ENCODE results near the gene PCDHGA7. TPM values are rescaled to one million over a fixed set of nuclear protein-coding genes. Genes with fewer than 3 reads are reported as not detected.

The PCDHGA7 gene
- total and polyA plus RNA-seq, 2 donors (not counting 1 experiment from before 2014, with no cell fraction given): 0.49 to 1.8 TPM

- POLR2A ChIA-PET: interaction anchor here (0.7 kb wide), 1 partner anchor 469 kb away, joined by 5 read pairs; no protein-coding TSS in a partner anchor
- Histone ChIP-seq H4K20me1 (ENCODE audit: control insufficient read depth, insufficient read depth, low read length, poor library complexity, severe bottlenecking) (no peaks in the 10 kb centered on the region), H2AFZ (ENCODE audit: insufficient read depth, low read depth, low read length, poor library complexity, severe bottlenecking) (no peak overlapping the region), H3K4me3 (ENCODE audit: control extremely low read depth in 1 of 5, extremely low read depth in 1 of 5, insufficient read depth in 1 of 5, low read depth in 2 of 5, low read length in 4 of 5) (no peak overlapping the region), H3K27me3 (replicated peaks in 1 of 4; ENCODE audit: control extremely low read depth in 1 of 4, control insufficient read depth in 3 of 4, insufficient read depth in 4 of 4, low read length in 3 of 4) (peaks cover 0 to 75% (median 55%) of the 10 kb centered on the region in 4 experiments), H3K9me3 (ENCODE audit: control extremely low read depth in 1 of 3, control insufficient read depth in 2 of 3, insufficient read depth in 1 of 3, low read length in 2 of 3) (peaks cover 0 to 59% (median 20%) of the 10 kb centered on the region in 3 donors), H3K9ac (ENCODE audit: low read length) (no peak overlapping the region), H3K36me3 (replicated peaks in 1 of 2; ENCODE audit: control extremely low read depth in 1 of 2, control insufficient read depth in 1 of 2, extremely low read depth in 1 of 2, insufficient read depth in 2 of 2, low read length in 1 of 2) (no peaks in the 10 kb centered on the region), H3K4me1 (ENCODE audit: control insufficient read depth in 2 of 2, insufficient read depth in 2 of 2, low read length in 2 of 2) (peaks cover 11 to 15% of the 10 kb centered on the region in 2 donors), H3K79me2 (ENCODE audit: control insufficient read depth, insufficient read depth, low read length) (no peaks in the 10 kb centered on the region), H3K4me2 (replicated peaks; ENCODE audit: low read depth, low read length, poor library complexity, severe bottlenecking) (no peak overlapping the region), H3K27ac (ENCODE audit: low read length in 2 of 2) (no peak overlapping the region)
- peaks cover 63% of the 10 kb centered on the region for H3K27me3 Mint-ChIP-seq
- 46% methylated on average over 64 of the region's 64 CpGs for WGBS (ENCODE audit: insufficient coverage)
- ATAC-seq (ENCODE audit: low read depth) (no peak), DNase-seq (no peak)
- H3K27ac Mint-ChIP-seq: no peak overlapping the region
- TF ChIP-seq CTCF (IDR thresholded peaks at IDR 0.05): no peak
- TF ChIP-seq EZH2 (IDR thresholded peaks at IDR 0.05; ENCODE audit: borderline replicate concordance, insufficient read depth, low read depth, low read length, poor library complexity, severe bottlenecking): no peak
- H3K9me3 Mint-ChIP-seq (ENCODE audit: insufficient read depth): peaks cover 8% of the 10 kb centered on the region
- no peak overlapping the region for H3K4me3 Mint-ChIP-seq
- CTCF ChIA-PET: interaction anchor here (0.7 to 6.3 kb wide), 3 partner anchors 40 to 153 kb away, joined by 3 to 56 read pairs (median 3); partner anchors contain the start of gene PCDHGB3
- intact Hi-C loops (cut with micrococcal nuclease): loop anchor here (10.0 kb wide), 1 partner anchor 85 kb away; the partner anchor contains the start of gene TAF7
- H3K4me1 Mint-ChIP-seq: peaks cover 16% of the 10 kb centered on the region
These were observed 27.2 kb downstream of the PCDHGA7 start for GRCh38 chr5:141409598-141410306.

DNA sequence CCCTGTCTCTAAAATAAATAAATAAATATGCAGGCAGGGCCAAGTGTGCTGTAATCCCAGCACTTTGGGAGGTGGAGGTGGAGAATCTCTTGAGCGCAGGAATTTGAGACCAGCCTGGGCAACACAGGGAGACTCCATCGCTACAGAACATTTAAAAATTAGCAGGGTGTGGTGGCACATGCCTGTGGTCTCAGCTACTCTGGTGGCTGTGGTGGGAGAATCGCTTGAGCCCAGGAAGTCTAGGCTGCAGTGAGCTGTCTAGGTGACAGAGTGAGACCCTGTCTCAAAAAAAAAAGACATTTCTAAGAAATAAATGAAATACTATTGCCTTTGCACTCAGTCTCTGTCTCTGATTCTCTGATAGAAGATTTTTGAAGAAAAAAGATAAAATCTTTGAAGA is 29.0 kb downstream of the PCDHGA7 start:
- Histone ChIP-seq H2AFZ (ENCODE audit: insufficient read depth, low read depth, low read length, poor library complexity, severe bottlenecking) (no peak overlapping the region), H3K79me2 (ENCODE audit: control insufficient read depth, insufficient read depth, low read length) (no peaks in the 10 kb centered on the region), H3K27me3 (replicated peaks in 1 of 4; ENCODE audit: control extremely low read depth in 1 of 4, control insufficient read depth in 3 of 4, insufficient read depth in 4 of 4, low read length in 3 of 4) (peaks cover 0 to 70% (median 56%) of the 10 kb centered on the region in 4 experiments), H3K9me3 (ENCODE audit: control extremely low read depth in 1 of 3, control insufficient read depth in 2 of 3, insufficient read depth in 1 of 3, low read length in 2 of 3) (peaks cover 0 to 54% (median 20%) of the 10 kb centered on the region in 3 donors), H4K20me1 (ENCODE audit: control insufficient read depth, insufficient read depth, low read length, poor library complexity, severe bottlenecking) (no peaks in the 10 kb centered on the region), H3K9ac (ENCODE audit: low read length) (no peak overlapping the region), H3K27ac (ENCODE audit: low read length in 2 of 2) (no peak overlapping the region), H3K4me1 (ENCODE audit: control insufficient read depth in 2 of 2, insufficient read depth in 2 of 2, low read length in 2 of 2) (peaks cover 11 to 15% of the 10 kb centered on the region in 2 donors), H3K36me3 (replicated peaks in 1 of 2; ENCODE audit: control extremely low read depth in 1 of 2, control insufficient read depth in 1 of 2, extremely low read depth in 1 of 2, insufficient read depth in 2 of 2, low read length in 1 of 2) (no peaks in the 10 kb centered on the region), H3K4me3 (ENCODE audit: control extremely low read depth in 1 of 5, extremely low read depth in 1 of 5, insufficient read depth in 1 of 5, low read depth in 2 of 5, low read length in 4 of 5) (no peak overlapping the region), H3K4me2 (replicated peaks; ENCODE audit: low read depth, low read length, poor library complexity, severe bottlenecking) (no peak overlapping the region)
- Mint-ChIP-seq H3K9me3 (ENCODE audit: insufficient read depth) (peaks cover 8% of the 10 kb centered on the region), H3K27ac (no peak overlapping the region), H3K4me3 (no peak overlapping the region), H3K4me1 (peaks cover 16% of the 10 kb centered on the region), H3K27me3 (peaks cover 63% of the 10 kb centered on the region)
- CTCF ChIA-PET: interaction anchor here (1.1 to 6.3 kb wide), 5 partner anchors 19 to 152 kb away, joined by 3 to 56 read pairs (median 24); partner anchors contain the start of gene PCDHGA12
- no peak for ATAC-seq (ENCODE audit: low read depth)
- WGBS (ENCODE audit: insufficient coverage): 95% methylated on average over 2 of the region's 3 CpGs
- intact Hi-C loops (cut with micrococcal nuclease): loop anchor here (10.0 kb wide), 1 partner anchor 87 kb away; the partner anchor contains the start of gene TAF7
- POLR2A ChIA-PET: interaction anchor here (1.0 kb wide), 1 partner anchor 152 kb away, joined by 3 read pairs; no protein-coding TSS in a partner anchor
- no peak for TF ChIP-seq CTCF (IDR thresholded peaks at IDR 0.05)
- TF ChIP-seq EZH2 (IDR thresholded peaks at IDR 0.05; ENCODE audit: borderline replicate concordance, insufficient read depth, low read depth, low read length, poor library complexity, severe bottlenecking): no peak
- DNase-seq: no peak

All from B cell (primary cell).